CD4-positive, alpha-beta T cell treated with Interleukin-17A for 1 hour (primary cell): Measurements from ENCODE around the gene NATD1.

Experiments used
- DNase-seq: peaks from one replicate; pipeline ENCODE4 v3.0.0-alpha.2; 2020

Gene NATD1

DNA sequence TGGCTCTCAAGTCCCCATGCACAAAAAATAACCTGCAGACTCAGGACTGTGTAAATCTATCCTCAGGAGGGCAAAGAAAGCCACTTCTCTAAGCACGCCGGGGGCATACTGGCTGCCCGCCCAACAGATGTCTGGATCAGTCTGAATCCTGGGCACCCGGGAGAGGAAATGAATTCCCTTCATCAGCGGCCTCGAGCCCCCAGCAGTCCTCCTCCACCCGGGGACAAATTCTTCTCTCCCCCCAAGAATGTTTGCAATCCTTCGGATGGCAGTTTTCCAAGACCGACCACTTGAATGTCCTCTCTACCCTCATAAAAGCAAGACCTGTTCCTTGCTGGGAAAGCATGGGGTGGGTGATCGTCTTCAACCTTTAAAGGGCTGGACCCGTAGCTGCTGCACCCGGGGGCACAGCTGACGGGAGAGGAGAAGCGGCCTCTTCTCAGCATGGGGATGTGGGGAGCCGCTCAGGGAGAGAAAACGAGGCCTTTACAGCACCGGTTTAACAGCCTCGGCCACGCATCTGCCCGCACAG is 21.9 kb upstream of the NATD1 start:
- no peak for DNase-seq

DNA sequence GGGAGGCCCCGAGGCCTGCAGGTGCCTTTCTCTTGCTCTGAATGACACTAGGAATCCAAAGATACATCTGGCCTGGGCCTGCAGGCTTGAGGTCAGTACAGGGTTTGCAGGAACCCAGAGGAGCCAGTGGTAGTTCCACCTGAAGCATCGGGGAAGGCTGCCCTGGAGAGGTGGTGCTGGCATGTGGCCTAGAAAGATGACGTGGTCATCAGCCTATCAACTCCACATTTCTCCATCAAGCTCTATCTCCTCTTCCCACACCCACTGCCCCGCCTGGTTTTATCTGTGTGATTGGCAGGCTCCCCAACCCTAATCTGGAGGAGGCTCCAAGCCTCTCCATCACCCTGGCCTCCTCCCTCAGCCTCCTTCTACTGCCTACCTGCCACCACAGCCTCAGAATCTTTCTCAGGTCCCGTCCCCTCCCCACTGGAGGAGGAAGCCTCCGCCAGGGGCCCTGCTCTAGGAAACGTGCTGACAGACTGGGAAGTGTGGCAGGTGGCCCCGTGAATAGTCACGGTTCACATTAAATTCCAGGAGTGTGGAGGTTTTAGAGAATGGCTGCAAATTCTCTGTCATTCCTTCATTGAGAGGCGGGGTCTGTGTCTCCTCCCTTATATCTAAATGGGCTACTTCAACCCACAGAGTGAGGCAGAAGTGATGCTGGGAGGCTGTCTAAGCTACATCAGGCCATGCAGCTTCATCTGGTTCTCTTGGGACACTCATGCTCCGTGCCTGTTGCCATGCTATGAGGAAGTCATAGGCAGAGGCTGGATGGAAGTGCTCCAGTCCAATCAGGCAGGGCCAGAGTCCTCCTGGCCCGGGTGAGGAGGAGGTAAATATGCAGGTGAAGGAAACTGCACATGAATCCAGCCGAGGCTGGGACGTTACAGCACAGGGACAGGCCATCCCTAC is 19.9 kb upstream of the NATD1 start:
- DNase-seq, result no peak

DNA sequence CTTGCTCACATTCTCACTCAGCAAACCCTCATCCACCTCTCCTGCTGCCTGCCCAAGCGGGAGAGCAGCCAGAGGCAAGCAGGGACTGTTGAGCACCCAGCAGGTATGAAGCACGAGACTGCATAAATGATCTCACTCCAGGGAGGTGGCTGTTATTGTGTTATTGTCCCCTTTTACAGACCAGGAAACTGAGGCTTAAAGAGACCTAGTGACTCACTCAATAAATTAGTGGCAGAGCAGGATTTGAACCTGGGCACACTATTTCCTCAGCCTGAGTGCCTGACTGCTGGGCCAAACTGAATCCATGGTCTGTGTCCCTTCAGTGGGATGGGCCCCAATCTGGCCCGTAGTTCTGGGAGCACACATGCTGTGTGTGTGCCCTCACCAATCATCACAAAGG is 19.0 kb upstream of the NATD1 start:
- no peak for DNase-seq

DNA sequence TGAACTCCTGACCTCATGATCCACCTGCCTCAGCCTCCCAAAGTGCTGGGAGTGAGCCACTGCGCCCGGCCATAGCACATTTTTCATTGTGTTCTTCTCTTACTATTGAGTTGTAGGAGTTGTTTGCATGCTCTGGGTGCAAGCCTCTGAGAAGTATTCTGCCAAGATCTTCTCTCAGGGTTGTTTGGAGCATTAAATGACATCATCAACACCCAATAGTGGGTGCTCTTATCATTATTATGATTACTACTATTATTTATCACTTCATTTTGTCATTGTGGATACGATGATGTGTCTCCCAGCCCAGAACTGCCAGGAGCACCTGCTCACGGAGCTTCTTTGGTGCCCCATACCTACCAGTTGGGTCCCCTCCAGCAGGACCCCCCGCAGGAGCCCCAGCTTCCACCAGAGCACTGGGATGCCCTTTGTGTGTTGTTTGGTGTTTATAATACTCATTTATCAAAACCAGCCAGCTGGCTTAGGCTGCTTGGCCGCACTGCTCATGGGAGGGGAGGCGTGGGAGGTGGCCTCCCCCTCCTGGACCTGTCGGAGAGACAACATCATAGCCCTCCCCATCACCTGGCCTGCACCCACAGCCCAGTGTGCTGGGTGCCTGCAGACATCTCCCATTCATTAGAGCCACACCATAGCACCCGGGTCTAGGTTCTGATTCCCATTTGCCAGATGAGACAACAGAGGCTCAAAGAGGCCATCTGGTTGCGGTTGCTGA is 18.4 kb upstream of the NATD1 start:
- no peak for DNase-seq

DNA sequence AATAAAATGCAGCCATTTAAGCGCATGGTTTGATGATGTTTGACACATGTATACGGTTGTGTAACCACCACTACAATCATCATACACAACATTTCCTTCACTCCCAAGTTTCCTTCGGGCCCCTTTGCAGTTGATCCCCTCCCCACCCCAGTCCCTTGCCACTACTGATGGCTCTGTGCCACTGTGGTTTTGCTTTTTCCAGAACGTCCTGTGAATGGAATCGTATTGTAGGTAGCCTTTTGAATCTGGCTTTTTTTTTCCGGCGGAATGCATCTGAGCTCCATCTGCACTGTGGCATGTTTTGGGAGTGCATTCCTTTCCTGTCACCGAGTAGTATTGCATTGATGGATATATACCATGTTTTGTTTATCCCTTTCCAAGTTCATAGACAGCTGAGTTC is 16.2 kb upstream of the NATD1 start:
- DNase-seq, result no peak

DNA sequence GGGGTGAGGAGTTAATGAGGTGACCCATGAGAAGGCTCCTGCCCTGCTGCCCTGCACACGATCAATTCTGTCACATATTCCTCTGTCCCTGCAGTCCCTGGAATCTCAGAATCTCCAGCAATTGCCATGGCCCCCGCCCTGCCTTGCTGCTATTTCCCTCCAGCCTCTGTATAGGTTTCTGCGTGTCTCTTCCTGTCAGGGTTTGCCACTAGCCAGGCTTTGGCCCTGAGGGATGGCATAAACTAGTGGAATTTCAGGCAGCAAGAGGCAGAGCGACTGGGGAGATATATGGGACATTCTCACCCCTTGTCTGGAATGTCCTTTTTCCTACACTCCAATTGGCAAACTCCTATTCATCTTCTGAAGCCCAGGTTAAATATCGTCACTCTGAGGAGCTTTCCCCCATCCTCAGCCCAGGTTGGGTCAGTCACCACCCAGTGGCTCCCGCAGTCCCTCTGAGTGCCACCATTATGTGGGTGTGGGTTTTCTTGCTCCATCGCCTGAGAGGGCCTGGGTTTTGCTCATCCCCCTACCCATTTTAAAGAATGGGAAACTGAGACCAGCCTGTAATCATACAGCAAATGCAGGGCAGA is 15.5 kb upstream of the NATD1 start:
- DNase-seq, result no peak

DNA sequence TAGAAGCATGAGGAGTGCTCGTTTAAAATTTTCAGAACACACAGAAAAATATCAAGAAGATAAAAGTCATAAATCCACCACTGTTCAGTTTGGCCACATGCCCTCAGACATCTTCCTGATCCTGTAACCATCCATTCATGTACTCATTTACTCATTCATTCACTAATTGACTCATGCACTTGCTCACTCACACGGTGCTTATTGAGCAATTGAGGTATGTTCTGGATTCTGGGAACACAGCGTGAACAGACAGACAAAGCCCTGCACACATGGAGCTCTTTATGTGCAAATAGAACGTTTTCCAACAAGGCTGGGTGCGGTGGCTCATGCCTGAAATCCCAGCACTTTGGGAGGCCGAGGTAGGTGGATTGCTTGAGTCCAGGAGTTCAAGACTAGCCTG is 10.2 kb upstream of the NATD1 start:
- no peak for DNase-seq

DNA sequence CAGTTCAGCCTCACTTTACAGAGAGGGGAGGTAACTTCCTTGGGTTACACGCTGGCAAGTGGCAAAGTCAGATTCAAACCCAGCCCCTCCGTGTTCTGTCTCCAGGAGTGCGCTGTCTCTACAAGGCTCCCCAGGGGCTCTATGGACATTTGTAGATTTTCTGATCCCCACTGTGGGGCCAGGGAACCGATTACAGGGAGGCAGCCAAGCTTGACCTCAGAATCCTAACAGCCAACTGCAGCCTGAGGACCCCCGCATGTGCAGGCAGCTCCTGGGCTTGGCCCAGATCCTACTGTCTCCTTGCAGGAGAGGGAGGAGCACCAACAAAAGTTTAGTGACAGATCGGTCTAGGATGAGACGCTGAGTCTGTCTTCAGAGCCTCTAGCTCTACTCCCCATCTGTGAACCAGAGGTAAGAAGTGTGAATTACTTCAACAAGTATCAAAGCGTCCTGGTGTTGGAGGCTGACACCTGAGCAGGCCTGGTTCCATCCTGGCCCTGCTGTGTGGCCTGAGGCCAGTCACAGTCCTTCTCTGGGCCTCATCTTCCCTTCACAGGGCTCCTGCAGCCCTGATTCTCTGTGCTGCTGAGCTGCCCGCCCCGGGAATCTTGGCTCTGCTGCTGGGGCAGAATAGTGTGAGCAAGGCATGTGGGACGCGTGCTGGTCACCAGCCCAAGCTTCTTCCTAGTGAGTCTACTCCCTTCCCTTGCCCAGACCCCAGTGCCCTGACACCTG is 9.2 kb upstream of the NATD1 start:
- no peak for DNase-seq

DNA sequence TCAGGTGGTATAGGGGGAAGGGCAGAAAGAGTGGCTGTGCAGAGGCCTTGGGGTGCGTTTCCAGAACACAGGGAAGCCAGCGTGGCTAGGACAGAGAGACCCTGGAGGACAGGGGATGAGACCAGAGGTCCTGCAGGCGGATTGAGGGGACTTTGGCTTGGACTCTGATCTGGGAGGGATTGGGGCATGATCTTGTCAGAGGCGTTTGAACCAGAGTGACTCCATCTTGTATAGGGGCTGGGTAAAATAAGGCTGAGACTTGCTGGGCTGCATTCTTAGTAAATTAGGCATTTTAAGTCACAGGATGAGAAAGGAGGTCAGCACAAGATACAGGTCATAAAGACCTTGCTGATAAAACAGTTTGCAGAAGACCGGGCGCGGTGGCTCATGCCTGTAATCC is 5.4 kb upstream of the NATD1 start:
- DNase-seq, result no peak

DNA sequence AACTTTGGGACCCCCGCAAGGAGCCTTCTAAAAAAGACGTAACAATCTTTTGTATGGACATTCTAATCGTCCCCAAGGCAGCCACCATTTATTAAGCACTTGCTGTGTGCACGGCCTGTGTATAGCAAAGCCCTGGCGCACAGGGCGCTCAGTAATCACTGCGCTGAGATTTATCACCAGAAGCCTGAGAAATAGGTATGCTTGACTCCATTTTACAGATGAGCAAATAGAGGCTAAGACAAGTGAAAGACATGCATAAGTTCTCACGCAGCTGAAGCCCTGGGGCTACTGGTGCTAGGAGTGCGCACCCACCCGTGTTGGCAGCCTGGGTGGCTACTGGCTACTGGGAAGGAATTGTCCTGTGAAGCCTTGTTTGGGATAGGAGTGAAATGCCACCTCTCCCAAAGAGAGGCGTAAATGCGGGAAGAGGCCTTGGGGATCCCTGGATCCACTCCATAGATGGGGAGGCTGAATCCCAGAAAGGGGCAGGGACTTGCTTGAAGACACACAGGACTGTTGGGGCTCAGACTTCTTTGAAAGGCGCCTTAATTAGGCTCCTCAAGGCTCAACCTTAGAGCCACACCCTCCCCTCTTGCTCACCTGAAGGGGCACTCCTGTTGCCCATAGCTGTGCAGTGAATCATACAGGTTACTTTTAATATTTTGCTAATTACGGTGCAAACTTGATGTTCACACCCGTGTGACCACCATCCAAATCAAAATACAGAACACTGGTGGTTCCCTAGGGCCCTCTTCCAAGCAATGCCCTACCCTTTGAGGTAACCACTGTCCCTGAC is 634 bp upstream of the NATD1 start:
- DNase-seq, result no peak

DNA sequence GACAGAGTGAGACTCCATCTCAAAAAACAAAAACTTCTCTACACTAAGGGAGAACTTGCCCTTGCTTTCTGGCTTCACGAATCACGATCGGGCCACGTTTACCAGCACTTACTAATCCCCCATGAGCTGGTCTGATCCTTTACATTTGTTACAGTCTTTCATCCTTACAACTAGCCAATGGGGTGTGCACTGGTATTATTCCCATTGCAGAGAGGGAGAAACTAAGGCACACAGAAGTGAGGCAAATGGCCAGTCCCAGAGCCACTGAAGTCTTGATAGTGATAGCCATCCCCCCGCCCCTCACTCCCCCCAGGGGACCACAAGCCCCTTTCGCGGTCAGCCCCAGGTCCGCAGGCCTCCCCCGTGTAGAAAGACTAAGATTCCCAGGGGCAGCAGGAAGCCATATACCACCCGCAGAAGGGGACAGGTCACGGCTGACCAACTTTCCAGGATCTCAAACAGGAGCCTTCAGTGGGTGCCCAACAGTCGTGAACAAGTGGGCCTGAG is 868 bp downstream of the NATD1 start:
- DNase-seq, result no peak

DNA sequence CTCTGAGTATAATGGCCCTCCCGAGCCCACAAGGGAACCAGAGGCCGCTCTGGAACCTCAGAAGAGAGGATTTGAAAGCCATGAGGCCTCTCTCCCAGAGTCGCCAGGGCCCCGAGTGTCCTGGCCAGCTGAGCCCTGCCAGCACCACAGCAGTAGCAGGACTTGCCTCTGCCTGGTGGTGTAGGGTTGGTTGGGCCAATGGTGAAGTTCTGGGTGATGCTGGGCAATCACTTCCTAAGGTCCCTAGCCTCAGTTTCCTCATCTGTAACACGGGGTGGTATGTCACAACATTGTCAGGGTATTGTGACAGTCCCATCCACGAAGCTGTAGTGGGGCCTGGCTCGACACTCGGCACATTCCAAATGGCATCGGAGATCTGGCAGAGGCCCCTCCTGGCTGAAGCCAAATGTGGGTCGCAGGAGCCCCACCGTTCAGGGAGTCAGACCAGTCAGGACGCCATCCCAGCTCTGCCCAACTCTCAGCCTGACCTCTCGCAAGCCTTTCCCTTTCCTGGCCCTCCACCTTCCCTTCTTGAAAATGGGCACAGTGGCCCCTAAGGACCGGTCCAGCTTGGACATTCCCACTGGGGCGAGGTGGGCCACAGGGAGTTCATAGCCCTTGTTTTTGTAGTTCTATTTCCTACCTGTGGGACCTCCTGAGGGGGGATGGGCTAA is 1.7 kb downstream of the NATD1 start:
- no peak for DNase-seq

DNA sequence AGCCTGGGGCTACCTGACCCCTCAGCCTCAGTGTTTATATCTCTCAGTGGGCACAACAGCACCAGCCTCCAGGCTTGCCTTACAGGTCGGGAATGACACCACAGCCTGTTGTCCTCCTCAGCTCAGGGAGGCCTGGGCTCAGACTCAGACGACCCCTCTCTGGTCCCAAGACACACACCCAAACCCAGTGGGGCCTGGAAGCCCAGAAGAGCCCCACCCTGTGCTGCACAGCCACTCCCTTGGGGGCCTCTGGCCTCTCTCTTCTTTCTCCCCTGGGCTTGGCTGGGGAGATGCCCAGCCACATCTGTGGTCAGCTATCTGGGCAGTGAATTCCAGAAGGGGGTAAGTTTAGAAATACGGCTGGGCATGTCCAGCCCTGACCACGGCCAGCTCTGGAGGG is 2.4 kb downstream of the NATD1 start:
- no peak for DNase-seq

DNA sequence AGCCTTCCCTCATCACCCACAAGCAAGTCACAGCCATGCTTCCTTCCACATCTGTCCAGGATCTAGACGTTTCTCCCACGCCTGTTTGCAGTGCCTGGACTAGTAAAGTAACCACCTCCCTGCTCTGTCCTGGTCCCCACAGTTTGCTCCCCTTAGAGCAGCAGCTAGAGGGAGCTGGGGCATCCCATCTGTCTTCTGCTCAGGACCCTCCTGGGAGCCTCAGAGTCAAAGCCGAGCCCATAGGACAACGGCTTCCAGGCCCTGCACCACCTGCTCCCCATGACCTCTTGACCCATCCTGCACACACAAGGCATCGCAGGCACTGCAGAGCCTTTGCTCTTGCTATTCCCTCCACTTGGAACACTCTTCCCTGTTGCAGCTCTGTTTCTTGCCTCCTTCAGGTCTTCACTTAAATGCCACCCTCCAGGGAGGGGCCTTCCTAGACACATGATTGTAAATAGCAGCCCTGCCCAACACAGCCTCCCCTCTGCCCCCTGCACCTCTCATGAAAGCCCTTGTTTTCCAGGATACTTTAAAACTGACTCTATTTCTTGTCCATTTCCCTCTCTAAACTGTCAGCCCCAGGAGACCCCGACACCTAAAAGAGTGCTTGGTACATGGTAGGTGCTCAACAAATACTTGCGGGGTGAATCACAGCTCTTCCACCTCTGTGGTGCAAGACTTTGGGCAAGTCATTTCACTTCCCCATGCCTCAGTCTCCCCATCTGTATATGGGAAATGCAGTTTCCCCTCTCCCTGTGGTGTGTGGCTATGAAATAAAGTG is 3.1 kb downstream of the NATD1 start:
- DNase-seq, result no peak

DNA sequence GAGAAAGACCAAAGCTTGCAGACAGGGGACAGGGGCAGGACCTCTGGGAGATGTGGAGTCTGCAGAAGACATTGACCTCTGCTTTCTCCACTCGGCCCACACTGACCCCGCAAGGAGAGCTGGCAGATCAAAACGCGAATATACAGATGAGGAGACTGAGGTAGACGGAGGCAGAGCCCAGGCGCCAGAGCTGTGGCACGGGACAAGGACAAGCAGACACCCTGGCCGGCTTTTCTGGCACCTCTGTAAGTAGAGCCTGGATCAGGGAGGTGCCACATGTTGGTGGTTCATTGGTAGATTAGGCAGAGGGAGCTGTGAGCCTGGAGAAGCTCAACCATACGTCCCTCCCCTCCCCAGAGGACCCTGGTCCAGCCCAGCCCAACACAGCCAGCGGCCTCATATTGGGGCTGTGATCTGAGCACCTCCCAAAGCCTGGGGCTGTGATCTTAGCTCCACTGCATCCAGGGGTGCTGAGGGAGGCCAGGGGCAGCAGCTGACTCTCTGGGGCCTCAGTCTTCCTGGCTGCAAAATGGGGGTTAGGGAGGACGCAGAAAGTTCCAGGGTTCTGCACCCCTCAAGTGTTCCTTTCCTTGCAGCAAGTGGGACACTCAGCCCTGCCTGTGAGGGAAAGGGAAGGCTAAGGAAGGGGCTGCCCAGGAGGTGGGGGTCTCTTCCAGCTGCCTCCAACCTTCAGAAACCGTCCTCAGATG is 4.0 kb downstream of the NATD1 start:
- no peak for DNase-seq

DNA sequence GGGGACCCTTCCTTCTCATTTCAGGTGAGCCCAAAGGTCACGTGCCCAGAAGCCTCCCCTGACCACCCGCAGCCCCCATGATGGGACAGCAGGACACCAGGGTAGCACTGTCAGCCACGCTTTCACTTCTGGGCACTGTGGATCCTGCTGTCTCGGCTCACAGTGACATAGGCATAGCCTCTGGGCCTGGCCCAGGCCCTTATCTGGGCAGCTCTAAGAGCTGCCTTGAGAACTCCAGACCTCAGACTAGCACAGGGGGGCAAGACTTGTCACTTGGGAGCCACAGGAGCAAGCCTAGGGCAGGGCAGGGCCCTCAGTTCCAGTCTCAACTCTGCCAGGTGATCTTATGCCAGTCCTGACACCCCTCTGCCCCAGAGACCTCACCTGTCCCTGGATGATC is 4.7 kb downstream of the NATD1 start:
- DNase-seq, result no peak

DNA sequence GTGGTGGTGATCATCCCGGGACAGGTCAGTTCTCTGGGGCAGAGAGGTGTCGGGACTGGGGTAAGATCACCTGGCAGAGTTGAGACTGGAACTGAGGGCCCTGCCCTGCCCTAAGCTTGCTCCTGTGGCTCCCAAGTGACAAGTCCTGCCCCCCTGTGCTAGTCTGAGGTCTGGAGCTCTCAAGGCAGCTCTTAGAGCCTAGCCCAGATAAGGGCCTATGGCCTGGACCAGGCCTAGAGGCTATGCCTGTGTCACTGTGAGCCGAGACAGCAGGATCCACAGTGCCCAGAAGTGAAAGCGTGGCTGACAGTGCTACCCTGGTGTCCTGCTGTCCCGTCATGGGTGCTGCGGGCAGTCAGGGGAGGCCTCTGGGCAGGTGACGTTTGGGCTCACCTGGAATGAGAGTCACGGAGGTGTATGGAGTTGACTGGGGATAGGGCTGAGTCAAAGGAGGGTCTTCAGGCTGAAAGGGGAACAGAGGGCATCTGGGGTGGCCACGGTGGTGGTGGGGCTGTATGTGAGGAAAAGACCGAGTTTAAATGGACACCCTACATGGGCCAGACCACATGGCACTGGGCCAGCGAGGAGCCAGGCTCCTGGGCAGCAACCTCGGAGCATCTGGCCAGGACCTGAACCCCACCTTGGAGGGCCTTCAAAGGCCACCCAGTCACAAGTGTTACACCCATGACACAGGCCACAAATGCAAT is 5.5 kb downstream of the NATD1 start:
- no peak for DNase-seq

DNA sequence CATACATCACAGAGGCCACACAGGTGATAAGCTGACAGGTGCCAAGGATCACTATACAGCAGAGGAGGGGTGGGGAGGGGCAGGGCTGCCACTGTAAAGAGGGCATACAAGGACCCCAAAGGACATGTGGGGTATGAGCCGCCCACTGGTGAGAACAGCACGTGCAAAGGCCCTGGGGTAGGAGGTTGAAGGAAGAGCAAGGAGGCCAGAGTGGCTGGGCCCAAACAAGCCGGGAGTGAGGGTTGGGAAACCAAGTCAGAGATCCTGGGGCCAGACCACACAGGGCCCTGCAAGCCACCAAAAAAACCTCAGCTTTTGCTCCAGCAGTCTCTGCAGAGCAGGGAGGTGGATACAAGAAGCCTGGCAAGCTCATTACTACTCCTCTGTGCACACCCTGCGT is 6.5 kb downstream of the NATD1 start:
- DNase-seq, result no peak

DNA sequence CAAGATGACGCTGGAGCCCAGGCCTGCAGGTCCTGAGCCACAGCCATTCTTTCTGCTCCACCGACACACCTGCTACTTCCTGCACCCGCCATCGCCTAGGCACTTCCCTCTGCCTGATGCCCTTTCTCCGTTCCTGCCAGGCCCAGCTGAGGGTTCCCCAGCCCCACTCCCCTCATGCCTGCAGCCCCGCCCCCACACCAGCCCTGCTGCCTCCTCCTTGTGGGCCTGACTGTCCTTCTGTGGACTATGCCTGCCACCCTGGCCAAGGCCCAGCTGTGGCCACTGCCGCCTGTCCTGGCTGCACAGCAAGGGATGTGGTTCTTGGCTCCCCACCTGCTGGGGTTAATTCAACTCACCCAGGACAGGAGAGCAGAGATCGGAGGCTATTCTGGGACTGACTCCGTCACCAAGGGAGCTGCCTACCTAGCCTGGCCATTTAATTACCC is 7.5 kb downstream of the NATD1 start:
- DNase-seq, result no peak
